Astrocyte (in vitro differentiated cells and primary cell): ENCODE data around the gene PLCB4. TPM values are rescaled to one million over a fixed set of nuclear protein-coding genes. Genes with fewer than 3 reads are reported as not detected.

ENCODE experiments used
- DNase-seq: peaks from one replicate; pipeline ENCODE4 v3.0.0-alpha.2; 2010; ENCODE audit warnings: low read depth
- FAIRE-seq: peaks from 2 replicates; lab custom pipeline; 2011; peaks lifted over from hg19 to GRCh38; lab: Jason Lieb, UNC
- H2AFZ ChIP-seq: 2 replicates; pipeline ENCODE4 v1.6.0; 2012; ENCODE audit warnings: low read depth, low read length, inconsistent platforms
- H3K27ac ChIP-seq: 2 replicates; pipeline ENCODE4 v1.5.1; 2011; ENCODE audit warnings: low read depth, low read length, inconsistent platforms
- H3K27me3 ChIP-seq: 2 replicates; pipeline ENCODE4 v1.6.0; 2011; ENCODE audit warnings: low read length, inconsistent platforms; ENCODE audit not compliant: insufficient read depth
- H3K36me3 ChIP-seq: 2 replicates; pipeline ENCODE4 v1.5.1; 2011; ENCODE audit warnings: low read length, inconsistent platforms; ENCODE audit not compliant: insufficient read depth
- H3K4me1 ChIP-seq: 2 replicates; pipeline ENCODE4 v1.5.1; 2011; ENCODE audit warnings: low read length, inconsistent platforms; ENCODE audit not compliant: insufficient read depth
- H3K4me2 ChIP-seq: 2 replicates; pipeline ENCODE4 v1.6.0; 2012; ENCODE audit warnings: low read length, inconsistent platforms
- H3K4me3 ChIP-seq: 2 replicates; pipeline ENCODE4 v1.5.1; 2011; ENCODE audit warnings: low read depth, mild to moderate bottlenecking, low read length, inconsistent platforms; ENCODE audit not compliant: insufficient read depth
- H3K79me2 ChIP-seq: 2 replicates; pipeline ENCODE4 v1.6.0; 2012; ENCODE audit warnings: mild to moderate bottlenecking, low read length, inconsistent platforms; ENCODE audit not compliant: insufficient read depth
- H3K9ac ChIP-seq: 2 replicates; pipeline ENCODE4 v1.6.0; 2012; ENCODE audit warnings: mild to moderate bottlenecking, low read length, inconsistent platforms
- H3K9me3 ChIP-seq: 2 replicates; pipeline ENCODE4 v1.5.1; 2012; ENCODE audit warnings: low read depth, mild to moderate bottlenecking, low read length, inconsistent platforms; ENCODE audit not compliant: insufficient read depth
- H4K20me1 ChIP-seq: 2 replicates; pipeline ENCODE4 v1.6.0; 2012; ENCODE audit warnings: low read length, inconsistent platforms; ENCODE audit not compliant: insufficient read depth
- H3K27ac Mint-ChIP-seq: one replicate; pipeline ENCODE4 v1.8.0; 2021; ENCODE audit warnings: mild to moderate bottlenecking, mixed read lengths; ENCODE audit not compliant: unreplicated experiment
- H3K27me3 Mint-ChIP-seq: one replicate; pipeline ENCODE4 v1.8.0; 2021; ENCODE audit warnings: low read depth, mixed read lengths; ENCODE audit not compliant: unreplicated experiment
- H3K36me3 Mint-ChIP-seq: one replicate; pipeline ENCODE4 v1.8.0; 2021; ENCODE audit warnings: low read depth, mixed read lengths; ENCODE audit not compliant: unreplicated experiment
- H3K4me1 Mint-ChIP-seq: one replicate; pipeline ENCODE4 v1.8.0; 2021; ENCODE audit warnings: low read depth, mixed read lengths; ENCODE audit not compliant: unreplicated experiment
- H3K4me3 Mint-ChIP-seq: one replicate; pipeline ENCODE4 v1.8.0; 2021; ENCODE audit warnings: mild to moderate bottlenecking, moderate library complexity, mixed read lengths; ENCODE audit not compliant: unreplicated experiment
- H3K9me3 Mint-ChIP-seq: one replicate; pipeline ENCODE4 v1.8.0; 2021; ENCODE audit warnings: mild to moderate bottlenecking, mixed read lengths; ENCODE audit not compliant: unreplicated experiment
- EZH2 ChIP-seq: IDR thresholded peaks from 2 replicates; pipeline ENCODE4 v1.6.1; 2012; ENCODE audit warnings: mild to moderate bottlenecking, low read length, inconsistent platforms; ENCODE audit not compliant: insufficient read depth
- total RNA-seq: library from RNA; stranded (reverse); gene quantifications from 2 replicates; pipeline ENCODE4 v1.2.1, GENCODE V29; 2021
- TF ChIP-seq, protein P1 (sequence below): IDR thresholded peaks from 2 replicates; pipeline ENCODE4 v1.5.1; 2011; ENCODE audit warnings: low read depth, mild to moderate bottlenecking, inconsistent platforms, low read length, moderate library complexity; ENCODE audit not compliant: insufficient read depth

PLCB4 gene
- total RNA-seq, 1 donor from 2014 or later = 58.2 TPM

GRCh38 chr20:9233804-9234203, 164.9 kb downstream of the PLCB4 start:
- H3K27me3 Mint-ChIP-seq = no peaks in the 10 kb centered on the region
- no peak overlapping the region for H3K4me2 ChIP-seq

GRCh38 chr20:9235518-9235917, 166.6 kb downstream of the PLCB4 start:
- Histone ChIP-seq H4K20me1 (no peaks in the 10 kb centered on the region), H3K27ac (no peak overlapping the region), H3K4me3 (no peak overlapping the region), H3K4me1 (no peaks in the 10 kb centered on the region), H3K4me2 (no peak overlapping the region), H2AFZ (no peak overlapping the region), H3K36me3 (no peaks in the 10 kb centered on the region), H3K27me3 (no peaks in the 10 kb centered on the region), H3K9ac (no peak overlapping the region), H3K79me2 (no peaks in the 10 kb centered on the region), H3K9me3 (no peaks in the 10 kb centered on the region)
- Mint-ChIP-seq H3K36me3 (peaks cover 5% of the 10 kb centered on the region), H3K27ac (peak overlapping the region; percentile 62), H3K4me3 (no peak overlapping the region), H3K9me3 (no peaks in the 10 kb centered on the region), H3K4me1 (peaks cover 13% of the 10 kb centered on the region), H3K27me3 (no peaks in the 10 kb centered on the region)
- DNase-seq = peak; percentile 46
- FAIRE-seq = peak; percentile 75
- TF ChIP-seq, protein P1, sequence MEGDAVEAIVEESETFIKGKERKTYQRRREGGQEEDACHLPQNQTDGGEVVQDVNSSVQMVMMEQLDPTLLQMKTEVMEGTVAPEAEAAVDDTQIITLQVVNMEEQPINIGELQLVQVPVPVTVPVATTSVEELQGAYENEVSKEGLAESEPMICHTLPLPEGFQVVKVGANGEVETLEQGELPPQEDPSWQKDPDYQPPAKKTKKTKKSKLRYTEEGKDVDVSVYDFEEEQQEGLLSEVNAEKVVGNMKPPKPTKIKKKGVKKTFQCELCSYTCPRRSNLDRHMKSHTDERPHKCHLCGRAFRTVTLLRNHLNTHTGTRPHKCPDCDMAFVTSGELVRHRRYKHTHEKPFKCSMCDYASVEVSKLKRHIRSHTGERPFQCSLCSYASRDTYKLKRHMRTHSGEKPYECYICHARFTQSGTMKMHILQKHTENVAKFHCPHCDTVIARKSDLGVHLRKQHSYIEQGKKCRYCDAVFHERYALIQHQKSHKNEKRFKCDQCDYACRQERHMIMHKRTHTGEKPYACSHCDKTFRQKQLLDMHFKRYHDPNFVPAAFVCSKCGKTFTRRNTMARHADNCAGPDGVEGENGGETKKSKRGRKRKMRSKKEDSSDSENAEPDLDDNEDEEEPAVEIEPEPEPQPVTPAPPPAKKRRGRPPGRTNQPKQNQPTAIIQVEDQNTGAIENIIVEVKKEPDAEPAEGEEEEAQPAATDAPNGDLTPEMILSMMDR = no peak
- TF ChIP-seq EZH2 = no peak

More at GRCh38 chr20:9233804-9234203, 164.9 kb downstream of the PLCB4 start:
- Histone ChIP-seq H3K4me3 (no peak overlapping the region), H3K79me2 (no peaks in the 10 kb centered on the region), H2AFZ (no peak overlapping the region), H3K4me1 (no peaks in the 10 kb centered on the region), H3K36me3 (no peaks in the 10 kb centered on the region), H3K9me3 (no peaks in the 10 kb centered on the region), H4K20me1 (no peaks in the 10 kb centered on the region), H3K27ac (no peak overlapping the region), H3K27me3 (no peaks in the 10 kb centered on the region), H3K9ac (no peak overlapping the region)
- H3K4me3 Mint-ChIP-seq = no peak overlapping the region
- no peaks in the 10 kb centered on the region for H3K9me3 Mint-ChIP-seq
- H3K36me3 Mint-ChIP-seq = peaks cover 9% of the 10 kb centered on the region
- H3K4me1 Mint-ChIP-seq = peaks cover 11% of the 10 kb centered on the region
- DNase-seq = no peak
- FAIRE-seq = peak; percentile 26
- TF ChIP-seq, protein P1 = no peak
- TF ChIP-seq EZH2 = no peak
- H3K27ac Mint-ChIP-seq = no peak overlapping the region

- no peak overlapping the region for H3K9ac ChIP-seq
- DNase-seq = no peak
- no peak overlapping the region for H3K4me2 ChIP-seq
- Mint-ChIP-seq H3K27me3 (no peaks in the 10 kb centered on the region), H3K4me1 (peaks cover 23% of the 10 kb centered on the region), H3K9me3 (no peaks in the 10 kb centered on the region), H3K4me3 (no peak overlapping the region), H3K36me3 (peaks cover 6% of the 10 kb centered on the region), H3K27ac (peak overlapping the region; percentile 11)
- H3K36me3 ChIP-seq = no peaks in the 10 kb centered on the region
- H3K9me3 ChIP-seq = no peaks in the 10 kb centered on the region
- H3K4me1 ChIP-seq = peaks cover 4% of the 10 kb centered on the region
- peaks cover under 1% of the 10 kb centered on the region for H4K20me1 ChIP-seq
- no peaks in the 10 kb centered on the region for H3K79me2 ChIP-seq
- H3K27ac ChIP-seq = no peak overlapping the region
- no peak overlapping the region for H2AFZ ChIP-seq
- H3K27me3 ChIP-seq = no peaks in the 10 kb centered on the region
- peak; percentile 13 for FAIRE-seq
- TF ChIP-seq EZH2 = no peak
- TF ChIP-seq, protein P1 = no peak
- H3K4me3 ChIP-seq = no peak overlapping the region
Observed at GRCh38 chr20:9236458-9236857, 167.6 kb downstream of the PLCB4 start.
